Adrenal gland (tissue), 12 donors: Measurements from ENCODE around the gene CFAP70. TPM values are rescaled to one million over a fixed set of nuclear protein-coding genes. Genes with fewer than 3 reads are reported as not detected.

Source experiments
- DNase-seq, 7 donors: peaks; one replicate each; pipeline ENCODE4 v3.0.0-alpha.2; 2019 to 2020
- H3K27ac ChIP-seq, 5 donors: fragments of 200-600 bp; sonication (generic) in 4 of 5; 1 replicate in 3 of 5; 2 replicates in 2 of 5; pipeline versions ENCODE4 v1.5.1 to v1.8.0; 2016 to 2020; ENCODE audit warnings: mild to moderate bottlenecking in 1 of 5
- H3K27me3 ChIP-seq: fragments of 200-600 bp; 2 replicates; pipeline ENCODE4 v1.8.0; 2021
- H3K36me3 ChIP-seq, 2 donors: fragments of 200-600 bp; replicated peaks in 1 of 2; 1 replicate in 1 of 2; 2 replicates in 1 of 2; pipeline versions ENCODE4 v1.5.1 to v1.8.0; 2018 to 2022
- H3K4me1 ChIP-seq, 2 donors: fragments of 200-600 bp; replicated peaks in 1 of 2; 1 replicate in 1 of 2; 2 replicates in 1 of 2; pipeline versions ENCODE4 v1.5.1 to v1.8.0; 2018 to 2021
- H3K4me3 ChIP-seq, 4 donors: fragments of 200-600 bp; sonication (generic) in 3 of 4; one replicate each; pipeline ENCODE4 v1.5.1; 2016 to 2018
- H3K9me3 ChIP-seq, 3 donors: fragments of 200-600 bp; sonication (generic) in 1 of 3; replicated peaks in 1 of 3; 1 replicate in 2 of 3; 2 replicates in 1 of 3; pipeline versions ENCODE4 v1.5.1 to v1.8.0; 2016 to 2021
- POLR2A ChIP-seq, 2 donors: fragments of 450-650 bp; IDR thresholded peaks; one replicate each; pipeline ENCODE4 v1.6.1; 2017; ENCODE audit warnings: antibody characterized with exemption in 2 of 2, mild to moderate bottlenecking in 2 of 2, moderate library complexity in 1 of 2
- WGBS, 4 donors: extraction: QIAGEN DNeasy Blood & Tissue Kit in 2 of 4; methylation state at CpG; one replicate each; pipeline versions ENCODE4 v1.1.5 to v1.1.7; 2013 to 2017; 5-methylcytosine and 5-hydroxymethylcytosine counted together
- intact Hi-C, 2 donors: fragments of 100-400 bp; cut with DNase I; formaldehyde crosslinking; loops; one replicate each; pipeline versions ENCODE4 v1.14.1 to v1.15.0; 2022 to 2023
- polyA plus RNA-seq, 3 donors: library from polyadenylated mRNA; stranded (reverse); fragments of 200-250 nt in 2 of 3; fragments of 350-450 nt in 1 of 3; fragmentation: Illumina TruSeq in 1 of 3; extraction: RNeasy Lipid Tissue Mini Kit (QIAGEN cat#74804) in 1 of 3; gene quantifications; one replicate each; pipeline ENCODE4 v1.2.3, GENCODE V29; 2013 to 2014
- total RNA-seq, 9 donors: library from RNA; depleted of rRNA in 4 of 9; stranded (reverse); fragments of >200 nt in 4 of 9; fragments of 120-200 nt in 1 of 9; fragmentation: NEBNext Ultra II Directional in 1 of 9; extraction: Animal tissue kit (Norgen Biotek cat#: 25700) in 1 of 9; gene quantifications; one replicate each; pipeline versions ENCODE4 v1.1.0 to v1.2.4, GENCODE V29; 2013 to 2023
- TF ChIP-seq, protein P1 (sequence below), 6 experiments: fragments of 450-650 bp in 4 of 6; fragments of 200-600 bp in 2 of 6; sonication (generic) in 1 of 6; IDR thresholded peaks; 1 replicate in 5 of 6; 2 replicates in 1 of 6; pipeline versions ENCODE4 v1.5.1 to v1.8.0; 2016 to 2021; ENCODE audit warnings: antibody characterized with exemption in 6 of 6, mild to moderate bottlenecking in 2 of 6, moderate library complexity in 1 of 6
- donor health status: healthy with polysubstance abuse.
- donor health status: Bipolar disorder and iron deficiency.
- donor health status: DM: yes; HTN: yes; CAD: no.
- donor health status: DM: no; HTN: no; CAD: no.
- donor health status: DM: no; HTN: no; CAD: no.
- donor health status: DM: yes; HTN: yes; CAD: no.

Gene CFAP70
- total and polyA plus RNA-seq, 12 donors, result 1.6 to 43.6 (median 6.7) TPM

DNA sequence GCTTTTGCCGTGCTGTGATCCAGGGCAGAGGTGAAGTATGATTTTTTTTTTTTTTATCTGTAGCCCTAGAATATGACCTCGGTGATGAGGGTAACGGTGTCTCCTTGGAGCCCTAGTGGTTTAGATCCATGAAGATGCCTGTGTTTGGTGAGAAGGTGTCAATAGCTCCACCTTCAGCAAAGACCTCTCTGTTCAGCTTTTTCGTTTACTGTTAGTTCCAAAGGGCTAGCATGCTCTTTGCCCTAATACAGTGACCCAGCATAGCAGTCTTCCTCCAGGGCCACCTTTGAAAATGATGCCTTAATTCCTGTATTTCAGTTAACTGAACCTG is 105.5 kb downstream of the CFAP70 start:
- Histone ChIP-seq H3K4me1 (peaks cover 23 to 27% of the 10 kb centered on the region in 2 donors), H3K27ac (peak overlapping the region; percentile 83 to 99 (median 92)), H3K27me3 (no peaks in the 10 kb centered on the region), H3K4me3 (peak overlapping the region in 3 of 4 donors; percentile 53 to 95 (median 91)), H3K9me3 (no peaks in the 10 kb centered on the region), H3K36me3 (peaks cover 0 to 10% of the 10 kb centered on the region in 2 donors)
- TF ChIP-seq, protein P1, sequence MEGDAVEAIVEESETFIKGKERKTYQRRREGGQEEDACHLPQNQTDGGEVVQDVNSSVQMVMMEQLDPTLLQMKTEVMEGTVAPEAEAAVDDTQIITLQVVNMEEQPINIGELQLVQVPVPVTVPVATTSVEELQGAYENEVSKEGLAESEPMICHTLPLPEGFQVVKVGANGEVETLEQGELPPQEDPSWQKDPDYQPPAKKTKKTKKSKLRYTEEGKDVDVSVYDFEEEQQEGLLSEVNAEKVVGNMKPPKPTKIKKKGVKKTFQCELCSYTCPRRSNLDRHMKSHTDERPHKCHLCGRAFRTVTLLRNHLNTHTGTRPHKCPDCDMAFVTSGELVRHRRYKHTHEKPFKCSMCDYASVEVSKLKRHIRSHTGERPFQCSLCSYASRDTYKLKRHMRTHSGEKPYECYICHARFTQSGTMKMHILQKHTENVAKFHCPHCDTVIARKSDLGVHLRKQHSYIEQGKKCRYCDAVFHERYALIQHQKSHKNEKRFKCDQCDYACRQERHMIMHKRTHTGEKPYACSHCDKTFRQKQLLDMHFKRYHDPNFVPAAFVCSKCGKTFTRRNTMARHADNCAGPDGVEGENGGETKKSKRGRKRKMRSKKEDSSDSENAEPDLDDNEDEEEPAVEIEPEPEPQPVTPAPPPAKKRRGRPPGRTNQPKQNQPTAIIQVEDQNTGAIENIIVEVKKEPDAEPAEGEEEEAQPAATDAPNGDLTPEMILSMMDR (IDR thresholded peaks at IDR 0.05), result no peak
- no peak for TF ChIP-seq POLR2A (IDR thresholded peaks at IDR 0.05)
- WGBS, 4 donors, result 0 to 1% (median 1%) methylated on average over 4 of the region's 4 CpGs
- no peak for DNase-seq
- intact Hi-C loops, result no loop called here

DNA sequence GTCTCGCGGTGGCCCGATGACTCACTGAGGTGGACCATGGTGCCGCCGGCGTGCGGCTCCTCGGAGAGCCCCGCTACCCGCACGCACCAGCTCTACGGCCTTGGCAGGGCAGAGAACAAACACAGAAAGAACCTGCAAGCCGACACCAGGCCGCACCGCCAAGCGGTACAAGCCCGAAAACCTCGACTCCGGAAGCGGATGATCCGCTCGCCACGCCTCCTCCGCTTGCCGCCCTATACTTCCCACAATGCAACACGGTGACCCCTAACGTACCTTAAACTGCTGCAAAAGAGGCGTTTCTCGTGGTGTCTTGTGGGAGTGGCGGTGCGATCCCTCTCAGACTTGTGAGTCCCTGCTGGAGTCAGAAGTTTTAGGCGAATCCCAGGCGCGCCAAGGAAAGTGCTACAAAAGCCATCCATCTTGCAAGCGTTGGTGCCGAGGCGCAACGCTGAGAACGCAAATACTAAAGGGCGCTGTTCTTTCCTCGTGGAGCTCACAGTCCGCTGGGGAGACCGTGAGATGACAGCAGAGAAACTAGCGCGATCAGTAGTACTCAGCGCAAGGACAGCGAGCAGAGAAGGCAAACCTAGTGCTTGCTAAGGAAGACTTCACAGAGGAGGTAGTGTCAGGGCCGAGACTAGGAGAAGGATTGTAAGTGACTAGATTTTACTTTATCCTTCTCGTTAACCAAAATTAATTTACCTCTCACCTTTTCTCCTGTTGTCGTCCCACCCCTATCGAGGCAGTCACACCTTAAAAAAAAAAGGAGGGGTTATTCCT is 106.0 kb downstream of the CFAP70 start, which contains the start of gene MRPS16:
TSS of gene MRPS16 (minus strand) at position 200 of the 780 bp plus-strand sequence. CDS start at position 38, 162 bp downstream.
- no peaks in the 10 kb centered on the region for H3K27me3 ChIP-seq
- intact Hi-C loops, result no loop called here
- WGBS, 4 donors, result 0 to 1% (median 1%) methylated on average over 32 to 51 of the region's 51 CpGs

DNA sequence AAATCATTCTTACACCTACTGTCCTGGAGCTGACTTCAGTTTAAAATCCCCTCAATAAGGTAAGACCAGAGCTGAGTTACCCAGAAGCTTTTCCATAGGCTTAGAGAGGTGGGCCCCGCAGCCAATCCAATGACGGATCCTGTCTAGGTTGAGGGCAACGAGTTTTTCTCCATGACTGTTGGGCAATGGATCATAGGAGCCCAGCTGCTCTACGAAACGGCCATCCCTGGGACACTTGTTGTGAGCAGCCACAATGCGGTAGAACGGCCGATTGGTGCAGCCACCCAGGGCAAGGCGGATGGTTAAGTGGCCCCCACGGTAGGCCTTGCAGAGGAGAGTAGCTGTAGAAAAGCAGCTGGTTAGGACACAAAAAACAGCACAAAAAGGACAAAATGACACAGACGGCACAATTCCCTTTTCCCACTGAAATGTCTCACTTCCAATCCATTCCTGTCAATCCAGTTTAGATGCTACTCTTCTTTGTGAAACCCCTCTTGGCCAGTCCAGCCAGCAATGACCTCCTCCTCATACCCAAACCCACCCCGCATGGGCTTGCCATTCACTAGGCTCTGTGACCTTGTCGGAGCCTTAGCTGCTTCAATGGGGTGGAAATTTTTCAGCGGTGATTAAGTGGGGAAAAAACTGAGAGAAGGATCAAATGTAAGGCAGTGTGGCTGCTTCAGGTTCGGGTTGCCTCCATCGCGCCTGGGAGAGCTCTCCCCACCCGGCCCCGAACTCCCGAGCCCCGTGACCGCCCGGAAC is 106.8 kb downstream of the CFAP70 start:
- Histone ChIP-seq H3K27ac (peak overlapping the region; percentile 83 to 99 (median 92)), H3K9me3 (no peaks in the 10 kb centered on the region), H3K27me3 (no peaks in the 10 kb centered on the region), H3K36me3 (peaks cover 0 to 10% of the 10 kb centered on the region in 2 donors), H3K4me3 (peak overlapping the region; percentile 15 to 95 (median 72)), H3K4me1 (peaks cover 23 to 32% of the 10 kb centered on the region in 2 donors)
- 13 to 21% (median 15%) methylated on average over 6 to 23 of the region's 23 CpGs for WGBS, 4 donors
- peak in 5 of 7 donors; percentile 19 to 55 (median 34) for DNase-seq
- TF ChIP-seq, protein P1 (IDR thresholded peaks at IDR 0.05), result no peak
- TF ChIP-seq POLR2A (IDR thresholded peaks at IDR 0.05), result no peak
- intact Hi-C loops, result no loop called here

More for the DNA sequence above, 106.0 kb downstream of the CFAP70 start, which contains the start of gene MRPS16:
- H3K36me3 ChIP-seq, result peaks cover 0 to 10% of the 10 kb centered on the region in 2 donors
- H3K4me3 ChIP-seq, result peak within 1 kb of the TSS; percentile 15 to 95 (median 72)
- H3K27ac ChIP-seq, result peak within 1 kb of the TSS; percentile 83 to 99 (median 92)
- no peaks in the 10 kb centered on the region for H3K9me3 ChIP-seq
- peaks cover 23 to 30% of the 10 kb centered on the region in 2 donors for H3K4me1 ChIP-seq
- TF ChIP-seq POLR2A (IDR thresholded peaks at IDR 0.05), result peak; percentile 41 to 89
- TF ChIP-seq, protein P1 (IDR thresholded peaks at IDR 0.05), result peak in 2 of 6 experiments; percentile 12 to 18
- peak; percentile 93 to 98 (median 97) for DNase-seq

DNA sequence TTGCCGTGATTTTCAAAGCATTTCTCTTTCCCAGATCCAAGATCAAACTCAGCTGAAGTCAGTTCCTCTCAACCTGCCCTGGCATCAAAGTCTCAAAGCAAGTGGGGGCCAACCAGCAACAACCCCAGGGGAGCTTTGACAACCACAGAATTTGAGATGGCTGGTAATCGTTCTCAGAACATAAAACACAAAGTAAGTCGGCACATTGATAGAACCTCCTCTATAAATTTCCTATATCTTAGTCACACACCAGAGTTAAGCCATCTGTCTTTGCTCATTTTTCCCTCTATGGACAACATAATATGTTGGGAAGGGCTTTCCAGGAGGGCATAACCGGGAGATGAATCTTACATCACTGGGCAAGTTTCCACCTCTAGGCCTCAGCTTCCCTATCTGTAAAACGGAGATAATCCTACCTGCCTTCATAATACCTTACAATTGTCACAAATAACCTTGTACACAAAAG is 110.4 kb downstream of the CFAP70 start:
- TF ChIP-seq, protein P1 (IDR thresholded peaks at IDR 0.05), result no peak
- TF ChIP-seq POLR2A (IDR thresholded peaks at IDR 0.05), result no peak
- H3K9me3 ChIP-seq, result no peaks in the 10 kb centered on the region
- H3K36me3 ChIP-seq, result peaks cover 0 to 19% of the 10 kb centered on the region in 2 donors
- 76 to 84% (median 80%) methylated on average over 5 of the region's 5 CpGs for WGBS, 4 donors
- H3K27ac ChIP-seq, result peak overlapping the region in 2 of 5 donors; percentile 75 to 77
- H3K27me3 ChIP-seq, result no peaks in the 10 kb centered on the region
- DNase-seq, result no peak
- intact Hi-C loops, result no loop called here
- H3K4me3 ChIP-seq, result no peak overlapping the region
- H3K4me1 ChIP-seq, result peaks cover 23 to 32% of the 10 kb centered on the region in 2 donors
